HG03460 (cell line): Measurements from ENCODE around the gene PPFIBP1.
"Not testable (repeated sequence)": the region's sequence is repeated elsewhere in the genome, so short reads cannot be mapped to it uniquely, and the experiment has no call there.

Source experiments
- ATAC-seq: cut with Tn5 transposase; IDR thresholded peaks from one replicate; pipeline ENCODE4 v1.9.1; 2021; ENCODE audit not compliant: unreplicated experiment

The PPFIBP1 gene

DNA sequence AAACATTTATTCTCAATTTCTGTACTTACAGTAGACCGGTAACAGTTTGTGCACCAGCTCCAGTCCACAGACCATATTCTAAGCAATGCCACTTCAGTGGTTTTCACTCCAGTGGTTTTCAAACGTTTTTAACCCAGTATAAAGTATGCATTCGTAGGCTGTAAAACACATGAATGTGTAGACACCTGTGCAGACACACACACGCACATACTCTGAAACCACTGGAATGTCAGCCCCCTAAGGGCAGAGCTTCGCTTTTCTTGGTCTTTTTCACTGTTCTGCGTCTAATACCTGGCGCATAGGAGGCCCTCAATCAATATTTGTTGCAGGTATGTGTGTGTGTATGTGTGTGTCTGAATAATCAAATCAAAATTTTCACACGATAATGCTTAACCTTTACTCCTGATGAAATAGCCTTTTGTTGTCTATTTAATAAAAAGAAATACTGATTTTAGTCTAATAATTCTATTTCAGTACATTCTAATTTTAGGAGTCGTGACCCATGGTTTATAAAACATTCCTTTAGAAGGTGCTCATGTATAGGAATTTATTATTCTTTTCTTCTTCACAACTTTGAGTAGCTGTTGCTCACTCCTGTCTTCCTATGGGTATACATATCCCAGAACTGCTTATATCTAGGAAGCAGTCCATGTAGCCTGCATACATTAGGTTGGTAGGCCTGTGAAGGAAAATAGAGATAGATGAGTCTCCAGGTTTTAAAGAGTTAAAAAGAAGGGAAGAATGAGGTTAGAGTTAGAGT is 98.6 kb downstream of the PPFIBP1 start:
- ATAC-seq: no peak

DNA sequence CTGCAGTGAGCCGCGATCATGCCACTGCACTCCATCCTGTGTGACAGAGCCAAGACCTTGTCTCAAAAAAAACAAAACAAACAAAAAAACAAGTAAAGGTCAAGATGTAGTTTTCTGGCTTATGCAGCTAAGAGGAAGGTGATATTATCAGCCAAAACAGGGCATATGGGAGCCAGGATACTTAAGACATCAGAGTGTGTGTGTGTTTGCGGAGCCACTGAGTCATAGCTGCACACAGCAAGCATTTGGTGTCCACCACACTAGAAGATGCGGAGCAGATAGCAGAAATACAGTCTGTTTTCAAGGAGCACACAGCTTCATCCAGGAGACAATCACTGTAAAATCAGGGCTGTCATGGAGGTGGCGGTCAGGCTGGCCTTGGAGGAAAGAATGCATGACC is 99.6 kb downstream of the PPFIBP1 start:
- ATAC-seq: no peak

GRCh38 chr12:27624586-27624985 is 100.6 kb downstream of the PPFIBP1 start:
- ATAC-seq: no peak

DNA sequence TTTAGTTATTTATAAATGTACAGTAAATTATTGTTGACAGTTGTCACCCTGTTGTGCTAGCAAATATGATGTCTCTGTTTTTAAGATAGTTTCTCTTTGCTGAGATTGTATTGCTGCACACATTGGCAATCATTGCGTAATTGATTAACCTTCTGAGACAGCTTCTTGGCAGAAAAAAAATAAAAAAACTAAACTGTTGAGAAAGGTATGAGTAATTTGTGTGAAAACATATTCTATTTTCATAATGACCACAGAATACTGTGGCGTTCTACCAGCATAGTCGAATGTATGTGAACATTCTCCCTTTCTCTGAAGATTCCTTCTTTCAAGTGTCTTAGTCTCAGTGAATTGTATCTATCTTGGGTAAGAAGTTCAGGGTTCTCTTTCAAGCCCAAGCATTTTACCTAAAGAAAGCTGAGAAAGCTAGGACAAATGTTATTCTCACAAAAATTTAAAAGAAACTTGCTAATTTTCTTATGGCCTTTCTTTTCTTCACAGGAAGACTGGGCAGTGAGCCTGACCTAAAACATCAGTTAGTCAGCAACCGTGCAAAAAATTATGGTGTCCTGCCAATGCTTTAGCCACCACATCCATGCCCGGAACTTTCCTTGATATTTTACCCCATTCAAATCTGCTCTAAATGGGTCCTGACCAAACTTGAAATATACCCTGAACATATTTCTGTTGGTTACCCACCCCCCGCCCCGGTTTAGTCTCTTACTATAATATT is 103.3 kb downstream of the PPFIBP1 start:
- peak; percentile 75 for ATAC-seq

DNA sequence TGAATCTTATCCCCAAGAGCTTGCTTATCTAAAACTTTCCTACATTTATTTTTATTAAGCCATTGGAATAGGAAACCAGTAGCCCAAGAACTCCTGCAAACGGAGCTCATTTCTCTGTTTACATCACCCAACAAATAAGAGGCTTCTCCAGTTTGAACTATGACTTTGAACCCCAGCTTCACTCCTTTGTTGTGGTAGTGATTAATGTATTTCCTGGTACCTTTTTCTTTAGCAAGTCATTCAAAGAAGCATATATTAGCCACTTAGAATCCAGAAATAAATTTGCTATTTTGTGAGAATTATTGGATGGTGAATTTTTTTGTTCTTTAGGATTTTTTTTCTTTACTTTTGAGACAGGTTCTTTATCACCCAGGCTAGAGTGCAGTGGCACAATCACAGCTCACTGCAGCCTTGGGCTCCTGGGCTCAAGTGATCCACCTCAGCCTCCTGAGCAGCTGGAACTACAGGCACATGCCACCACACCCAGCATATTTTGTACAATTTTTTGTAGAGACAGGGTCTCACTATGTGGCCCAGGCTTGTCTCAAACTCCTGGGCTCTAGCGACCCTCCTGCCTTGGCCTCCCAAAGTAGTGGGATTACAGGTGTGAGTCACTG is 104.0 kb downstream of the PPFIBP1 start:
- not testable (repeated sequence) for ATAC-seq

DNA sequence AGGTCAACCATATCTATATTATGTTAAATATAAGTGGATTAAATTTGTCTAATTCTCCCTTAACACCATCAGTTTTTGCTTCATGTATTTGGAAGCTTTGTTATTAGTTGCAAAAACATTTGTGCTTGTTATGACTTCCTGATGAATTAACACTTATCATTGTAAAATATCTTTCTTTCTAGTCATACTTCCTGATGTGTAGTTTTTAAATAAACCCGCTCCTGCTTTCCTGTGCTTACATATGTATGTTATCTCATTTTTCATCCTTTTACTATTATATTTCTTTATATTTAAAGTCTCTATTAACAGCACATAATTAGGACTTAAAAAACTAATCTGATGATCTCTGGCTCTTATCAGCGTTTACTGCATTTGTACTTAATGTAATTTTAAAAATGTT is 106.2 kb downstream of the PPFIBP1 start:
- ATAC-seq: not testable (repeated sequence)

DNA sequence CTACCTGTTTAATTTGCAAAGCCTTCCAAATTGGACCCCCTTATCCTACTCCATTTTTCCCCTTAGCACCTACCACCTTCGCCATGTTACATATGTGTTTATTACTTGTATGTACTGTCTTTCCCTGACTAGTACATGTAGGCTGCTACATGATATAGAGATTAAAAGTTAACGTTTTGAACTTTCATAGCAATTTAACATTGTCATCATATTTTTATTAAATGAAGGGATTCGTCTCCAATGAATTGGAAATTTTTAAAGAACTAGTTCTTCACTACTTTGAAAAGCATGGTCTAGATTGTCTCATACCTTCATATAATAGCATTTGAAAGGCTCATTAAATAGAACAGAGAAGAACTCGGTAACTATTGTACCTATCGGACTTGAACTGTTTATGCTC is 107.4 kb downstream of the PPFIBP1 start:
- ATAC-seq: no peak

DNA sequence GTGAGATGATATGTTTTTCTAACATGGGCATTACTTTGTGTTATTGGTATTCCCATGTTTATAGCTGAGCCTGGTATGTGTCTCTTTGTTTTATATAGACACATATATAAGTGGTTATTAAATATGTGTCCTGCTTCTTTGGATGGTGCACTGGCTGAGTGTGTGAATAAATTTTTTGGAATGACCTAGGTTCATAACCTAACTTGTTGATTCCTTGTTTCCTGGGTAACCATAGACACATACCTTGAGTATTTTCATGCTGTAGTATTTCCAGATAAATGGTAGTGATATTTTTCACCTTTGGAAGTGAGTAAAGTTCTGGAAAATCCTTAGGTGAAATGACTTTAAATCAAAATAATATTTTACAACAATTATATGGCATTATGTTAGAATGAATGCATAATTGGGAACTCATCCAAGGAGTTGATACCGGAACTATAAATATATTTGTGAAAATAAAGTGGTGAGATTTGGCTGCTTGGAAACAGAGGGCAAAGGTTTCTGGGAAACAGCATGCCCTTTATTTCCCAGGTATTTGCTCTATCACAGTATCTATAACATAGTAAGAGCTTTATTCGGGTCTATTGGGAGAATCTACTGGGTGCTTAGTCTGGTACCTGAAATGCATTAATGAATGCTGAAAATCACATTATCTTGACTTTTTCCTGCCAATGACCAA is 107.9 kb downstream of the PPFIBP1 start:
- no peak for ATAC-seq

DNA sequence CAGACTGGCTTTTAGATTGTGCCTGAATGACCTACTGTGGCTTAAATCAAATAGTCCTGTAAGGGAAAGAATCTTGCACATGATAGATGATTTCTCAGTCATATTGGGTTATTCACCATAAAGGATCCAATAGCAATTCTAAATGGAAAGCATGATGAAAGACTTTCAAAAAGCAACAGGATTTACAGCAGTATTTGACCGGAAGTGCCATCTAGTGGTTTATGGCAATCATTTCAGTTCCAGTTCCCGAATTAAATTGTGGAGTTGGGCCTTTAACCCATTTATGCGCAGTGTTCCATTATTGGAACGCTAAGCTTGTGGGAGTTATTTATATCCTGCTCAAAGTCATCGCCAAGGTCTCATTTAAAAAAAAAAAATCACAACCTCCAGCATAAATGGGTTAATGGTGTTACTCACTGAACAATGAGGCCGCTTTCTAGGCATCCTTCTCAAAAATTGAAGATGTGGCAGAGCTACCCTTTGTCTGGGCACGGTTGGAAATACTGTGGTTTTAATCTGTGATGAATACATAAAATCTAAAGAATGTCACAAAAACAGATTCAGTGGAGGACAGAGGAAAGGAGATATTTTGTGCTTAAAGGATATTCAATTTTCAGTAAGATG is 111.5 kb downstream of the PPFIBP1 start:
- no peak for ATAC-seq

GRCh38 chr12:27636569-27636968 is 112.6 kb downstream of the PPFIBP1 start:
- ATAC-seq: not testable (repeated sequence)

DNA sequence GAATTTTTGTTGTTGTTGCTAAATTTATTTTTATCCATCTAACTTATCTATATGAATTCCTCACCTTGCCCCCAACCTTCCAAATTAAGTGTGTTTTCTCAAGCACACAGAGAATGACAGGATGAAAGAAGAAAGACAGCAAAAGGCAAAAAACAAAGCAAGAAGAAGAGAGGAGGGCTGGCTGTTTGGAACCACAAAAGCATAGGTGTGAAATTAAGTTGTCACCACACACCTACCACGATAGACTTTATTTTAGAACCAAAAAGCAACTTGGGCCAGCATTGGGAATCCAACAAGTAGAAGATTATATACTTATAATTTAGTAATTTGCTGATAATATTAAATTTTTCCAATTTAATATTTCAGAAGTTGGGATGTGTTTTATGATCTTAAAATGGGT is 113.5 kb downstream of the PPFIBP1 start:
- ATAC-seq: no peak

- no peak for ATAC-seq
These were observed 115.3 kb downstream of the PPFIBP1 start for GRCh38 chr12:27639265-27639664.

DNA sequence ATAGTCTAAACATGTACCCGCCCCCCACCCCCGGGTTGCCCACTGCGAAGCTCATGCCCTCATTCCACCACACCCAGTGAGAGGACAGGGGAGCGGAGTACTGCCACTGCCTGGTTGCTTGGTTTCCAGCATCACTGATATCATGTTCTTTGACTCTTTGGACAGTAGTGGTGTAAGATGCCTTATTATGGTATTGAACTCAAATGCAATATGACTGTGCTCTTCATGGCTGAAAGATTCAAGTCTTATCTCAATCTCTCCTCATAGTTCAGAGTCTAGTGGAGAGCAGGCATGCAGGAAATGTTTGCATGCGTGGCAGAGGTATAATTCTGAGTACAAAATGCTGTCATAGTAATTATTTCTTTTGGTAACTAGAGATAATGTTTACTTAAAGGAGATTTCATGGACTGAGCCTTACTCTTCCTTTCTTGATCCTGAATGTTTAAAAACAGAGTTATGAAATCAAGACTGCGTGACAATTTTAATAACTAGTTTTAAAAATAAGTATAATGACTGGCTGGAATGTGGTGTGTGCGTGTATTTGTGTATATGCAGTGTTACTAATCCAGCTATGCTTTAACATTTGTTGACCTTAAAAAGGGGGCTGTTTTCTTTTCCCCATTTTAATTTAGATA is 116.7 kb downstream of the PPFIBP1 start:
- ATAC-seq: not testable (repeated sequence)

- not testable (repeated sequence) for ATAC-seq
These were observed 118.4 kb downstream of the PPFIBP1 start for GRCh38 chr12:27642361-27642760.

GRCh38 chr12:27642892-27643291 is 118.9 kb downstream of the PPFIBP1 start:
- ATAC-seq: not testable (repeated sequence)

- ATAC-seq: no peak
These were observed 120.3 kb downstream of the PPFIBP1 start for GRCh38 chr12:27644158-27644845.

DNA sequence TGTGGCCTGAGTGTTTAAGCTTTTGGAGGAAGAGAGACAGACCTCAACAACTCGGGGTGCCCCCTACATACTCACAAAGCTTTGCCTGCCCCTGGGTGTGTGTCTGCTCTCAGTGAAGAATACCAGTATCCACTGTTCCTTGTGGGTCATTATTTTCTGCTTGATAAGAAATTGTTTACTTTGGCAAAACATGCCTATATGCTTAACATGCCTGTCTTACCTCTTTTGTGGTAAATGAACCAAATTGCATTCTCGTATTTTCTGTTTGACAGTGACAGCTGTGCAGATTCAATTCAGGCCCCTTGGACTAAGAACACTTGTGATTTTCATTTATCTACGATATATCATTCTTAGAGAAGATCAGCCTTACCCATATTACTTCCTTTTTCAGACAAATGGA is 121.7 kb downstream of the PPFIBP1 start:
- no peak for ATAC-seq

GRCh38 chr12:27646149-27646548 is 122.1 kb downstream of the PPFIBP1 start:
- ATAC-seq: no peak

- ATAC-seq: no peak
These were observed 126.0 kb downstream of the PPFIBP1 start for GRCh38 chr12:27650011-27650410.

- ATAC-seq: no peak
These were observed 127.2 kb downstream of the PPFIBP1 start for GRCh38 chr12:27651201-27651600.
